HG02678 (cell line): ENCODE results near the gene APOBEC3F.
A peak's percentile ranks its signal among the peaks of the same experiment; 100 is the strongest.
"Not testable (repeated sequence)": the region's sequence is repeated elsewhere in the genome, so short reads cannot be mapped to it uniquely, and the experiment has no call there.

ENCODE experiments used
- ATAC-seq: cut with Tn5 transposase; IDR thresholded peaks from one replicate; pipeline ENCODE4 v1.9.1; 2021; ENCODE audit warnings: mild to moderate bottlenecking, moderate library complexity; ENCODE audit not compliant: unreplicated experiment

The APOBEC3F gene

DNA sequence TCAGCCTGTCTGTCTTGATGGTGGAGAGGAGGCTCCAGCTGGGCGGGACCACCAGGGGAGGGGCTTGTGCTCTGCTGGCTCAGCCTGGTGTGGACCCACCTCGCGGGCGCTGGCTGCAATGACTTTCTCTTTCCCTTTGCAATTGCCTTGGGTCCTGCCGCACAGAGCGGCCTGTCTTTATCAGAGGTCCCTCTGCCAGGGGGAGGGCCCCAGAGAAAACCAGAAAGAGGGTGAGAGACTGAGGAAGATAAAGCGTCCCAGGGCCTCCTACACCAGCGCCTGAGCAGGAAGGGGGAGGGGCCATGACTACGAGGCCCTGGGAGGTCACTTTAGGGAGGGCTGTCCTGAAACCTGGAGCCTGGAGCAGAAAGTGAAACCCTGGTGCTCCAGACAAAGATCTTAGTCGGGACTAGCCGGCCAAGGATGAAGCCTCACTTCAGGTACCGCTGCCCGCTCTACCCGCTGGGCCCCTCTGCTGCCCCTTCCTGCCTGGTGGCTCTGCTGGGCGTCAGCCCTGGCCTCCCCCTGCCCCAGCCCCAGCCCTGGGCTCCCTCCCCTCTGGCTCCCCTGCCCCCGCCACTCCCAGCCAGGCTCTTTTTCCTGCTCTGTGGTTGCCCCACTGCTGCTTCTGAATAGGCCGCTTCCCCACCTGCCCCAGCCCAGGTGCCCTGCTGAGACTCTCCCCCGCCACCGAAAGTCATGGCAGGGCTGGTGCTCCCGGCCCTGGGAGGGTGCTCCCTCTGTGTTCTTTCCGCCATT, at the start of gene APOBEC3F:
Gene APOBEC3F, plus strand, starts transcription at position 327 of the 759 bp plus-strand sequence. Its CDS starts 97 bp downstream, at position 424.
- ATAC-seq: peak; percentile 92

DNA sequence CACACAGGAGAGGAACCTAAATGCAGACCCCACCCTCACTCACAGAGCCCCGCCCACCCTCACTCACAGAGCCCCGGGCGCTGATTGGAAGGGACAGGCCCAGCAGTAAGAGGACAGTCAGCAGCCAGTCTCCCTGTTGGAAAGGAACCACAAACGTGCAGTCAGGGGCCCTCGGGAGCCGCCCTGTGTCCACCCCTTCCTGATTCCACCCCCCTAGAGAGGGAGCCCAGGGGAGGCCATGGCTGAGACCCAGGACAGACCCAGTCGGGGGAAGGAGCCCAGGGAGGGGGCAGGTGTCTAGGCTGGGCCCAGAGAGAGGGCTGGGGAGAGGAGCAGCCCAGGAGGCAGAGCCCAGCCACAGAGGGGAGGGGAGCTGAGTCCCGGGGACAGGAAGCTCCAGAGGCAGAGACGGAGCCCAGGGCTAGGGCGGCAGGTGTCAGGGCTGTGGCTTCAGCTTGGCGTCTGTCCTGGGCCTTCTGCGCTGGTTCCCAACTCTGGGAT, 47.7 kb upstream of the APOBEC3F start:
- ATAC-seq: not testable (repeated sequence)

DNA sequence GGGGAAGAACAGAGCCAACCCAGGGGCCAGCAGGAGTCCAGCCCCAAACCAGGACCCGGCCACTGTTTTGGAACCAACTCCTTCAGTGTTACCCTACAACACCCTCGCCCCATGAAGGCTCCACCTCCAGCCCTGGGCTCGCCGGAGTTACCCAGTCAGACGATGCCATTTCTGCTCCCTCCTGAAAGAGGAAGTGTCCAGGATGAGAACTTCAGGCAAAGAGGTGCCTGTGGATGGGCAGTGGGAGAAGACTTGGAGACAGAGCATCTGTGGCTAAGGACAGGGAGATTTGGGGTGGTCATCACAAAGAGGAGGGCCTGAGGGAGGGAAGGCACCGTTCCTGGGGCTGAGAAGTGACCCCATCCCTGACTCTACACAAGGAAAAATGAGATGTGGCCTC, 44.6 kb upstream of the APOBEC3F start:
- ATAC-seq: no peak

DNA sequence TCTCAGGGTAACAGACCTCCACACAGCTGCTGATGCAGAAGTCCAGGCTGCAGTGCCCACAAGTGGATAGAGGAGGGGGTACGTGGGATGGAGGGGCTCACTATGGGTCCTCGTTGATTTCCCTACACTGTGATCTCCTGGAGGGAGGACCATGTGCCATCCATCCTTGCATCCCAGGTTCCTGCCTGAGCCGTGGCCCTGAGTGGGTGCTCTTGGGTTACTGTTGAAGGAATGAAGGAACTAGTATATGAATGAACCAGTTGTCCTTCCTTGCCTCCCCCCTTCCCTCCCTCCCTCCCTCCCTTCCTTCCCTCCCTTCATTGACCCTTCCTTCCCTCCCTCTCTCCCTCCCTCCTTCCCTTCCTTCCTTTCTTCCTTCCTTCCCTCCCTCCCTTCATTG, 43.1 kb upstream of the APOBEC3F start:
- no peak for ATAC-seq

DNA sequence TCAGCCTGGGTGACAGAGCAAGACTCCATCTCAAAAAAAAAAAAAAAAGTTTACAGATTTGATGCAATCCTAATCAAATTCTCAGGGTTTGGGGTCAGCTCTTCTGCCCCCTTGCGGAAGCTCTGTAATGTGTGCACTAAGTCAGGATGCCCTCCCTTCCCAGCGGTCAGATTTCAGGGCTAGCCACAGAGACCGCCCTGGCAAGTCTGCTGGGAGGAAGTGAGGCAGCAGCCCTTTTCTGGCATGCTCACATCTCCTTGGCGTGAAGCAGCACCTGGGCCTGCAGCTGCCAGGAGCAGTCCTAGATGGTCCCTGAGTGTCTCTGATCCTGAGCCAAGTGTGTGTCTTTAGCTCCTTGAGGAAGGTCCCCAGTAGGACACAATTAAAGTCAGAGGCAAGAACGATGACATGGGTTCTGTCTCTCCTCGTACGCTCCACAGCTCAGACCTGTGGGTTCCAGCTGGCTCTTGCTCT, 37.5 kb upstream of the APOBEC3F start:
- ATAC-seq: peak; percentile 66

DNA sequence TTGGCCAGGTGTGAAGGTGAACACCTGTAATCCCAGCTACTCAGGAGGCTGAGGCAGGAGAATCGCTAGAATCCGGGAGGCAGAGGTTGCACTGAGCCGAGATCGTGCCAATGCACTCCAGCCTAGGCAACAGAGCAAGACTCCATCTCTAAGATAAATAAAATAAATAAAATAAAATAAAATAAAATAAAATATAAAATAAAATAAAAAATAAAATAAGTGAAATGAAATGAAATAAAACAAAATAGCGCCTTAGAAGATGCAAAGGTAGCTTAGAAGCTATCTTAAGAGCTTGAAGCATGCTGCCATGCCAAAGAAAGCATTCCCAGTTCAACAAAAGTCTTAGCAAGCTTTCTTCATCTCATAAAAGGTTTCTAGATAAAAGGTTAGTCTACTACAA, 33.5 kb upstream of the APOBEC3F start:
- ATAC-seq: no peak

DNA sequence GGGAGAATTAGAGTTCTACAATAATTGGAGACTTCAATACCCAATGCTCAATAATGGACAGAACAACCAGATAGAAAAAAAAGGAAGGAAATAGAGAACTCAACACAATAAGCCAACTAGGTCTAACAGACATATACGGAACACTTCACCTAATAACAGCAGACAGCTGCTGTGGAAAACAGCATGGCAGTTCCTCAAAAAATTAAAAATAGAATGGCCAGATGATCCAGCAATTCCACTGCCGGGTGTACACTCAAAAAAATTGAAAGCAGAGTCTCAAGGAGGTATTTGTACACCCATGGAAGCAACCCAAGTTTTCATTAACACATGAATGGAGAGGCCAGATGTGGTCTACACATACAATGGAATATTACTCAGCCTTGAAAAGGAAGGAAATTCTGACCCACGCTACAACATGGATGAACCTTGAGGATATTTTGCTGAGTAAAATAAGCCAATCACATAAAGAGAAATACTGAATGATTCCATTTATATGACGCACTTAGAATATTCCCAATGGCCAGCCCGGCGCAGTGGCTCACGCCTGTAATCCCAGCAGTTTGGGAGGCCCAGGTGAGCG, 32.3 kb upstream of the APOBEC3F start:
- ATAC-seq: not testable (repeated sequence)

DNA sequence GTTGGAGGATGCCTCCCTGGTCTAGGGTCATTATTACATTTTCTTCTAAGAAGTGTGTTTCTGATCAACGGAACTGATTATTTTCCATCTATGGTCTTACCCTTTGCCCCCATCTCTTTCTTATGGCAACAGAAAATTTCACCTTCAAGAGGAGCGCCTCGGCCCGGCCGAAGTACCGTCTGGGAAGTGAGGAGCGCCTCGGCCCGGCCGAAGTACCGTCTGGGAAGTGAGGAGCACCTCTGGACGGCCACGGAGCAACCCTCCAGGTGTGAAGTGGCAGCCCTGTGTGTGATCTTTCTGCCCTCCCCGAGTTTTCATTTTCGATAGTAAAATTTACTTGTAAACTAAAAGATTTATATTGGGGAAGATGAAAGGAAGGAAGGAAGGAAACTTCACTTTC, 29.7 kb upstream of the APOBEC3F start:
- no peak for ATAC-seq

DNA sequence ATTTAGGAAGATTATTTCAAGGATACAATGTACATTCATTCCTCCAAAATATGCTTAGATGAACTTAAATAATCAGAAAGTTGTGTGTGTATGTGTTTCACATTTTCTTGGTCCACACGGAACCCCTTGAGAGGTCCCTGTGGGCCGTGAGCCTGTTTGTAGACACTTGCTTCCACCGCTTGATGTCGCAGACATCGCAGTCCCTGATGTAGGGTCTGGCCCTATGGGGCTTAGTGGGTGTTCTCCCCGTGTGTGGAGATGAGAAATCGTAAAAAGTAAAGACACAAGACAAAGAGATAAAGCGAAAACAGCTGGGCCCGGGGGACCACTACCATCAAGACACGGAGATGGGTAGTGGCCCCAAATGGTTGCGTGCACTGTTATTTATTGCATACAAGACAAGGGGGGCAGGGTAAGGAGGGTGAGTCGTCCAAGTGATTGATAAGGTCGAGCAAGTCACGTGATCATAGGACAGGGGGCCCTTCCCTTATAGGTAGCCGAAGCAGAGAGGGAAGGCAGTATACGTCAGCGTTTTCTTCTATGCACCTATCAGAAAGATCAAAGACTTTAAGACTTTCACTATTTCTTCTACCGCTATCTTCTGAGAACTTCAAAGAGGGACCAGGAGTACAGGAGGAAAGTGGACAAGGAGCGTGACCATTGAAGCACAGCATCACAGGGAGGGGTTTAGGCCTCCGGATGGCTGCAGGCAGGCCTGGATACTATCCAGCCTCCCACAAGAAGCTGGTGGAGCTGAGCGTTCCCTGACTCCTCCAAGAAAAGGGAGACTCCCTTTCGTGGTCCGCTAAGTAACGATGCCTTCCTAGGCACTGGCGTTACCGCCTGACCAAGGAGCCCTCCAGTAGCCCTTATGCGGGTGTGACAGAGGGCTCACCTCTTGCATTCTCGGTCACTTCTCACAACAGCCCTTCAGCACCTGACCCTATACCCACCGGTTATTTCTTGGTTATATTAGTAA, 27.8 kb upstream of the APOBEC3F start:
- ATAC-seq: no peak

DNA sequence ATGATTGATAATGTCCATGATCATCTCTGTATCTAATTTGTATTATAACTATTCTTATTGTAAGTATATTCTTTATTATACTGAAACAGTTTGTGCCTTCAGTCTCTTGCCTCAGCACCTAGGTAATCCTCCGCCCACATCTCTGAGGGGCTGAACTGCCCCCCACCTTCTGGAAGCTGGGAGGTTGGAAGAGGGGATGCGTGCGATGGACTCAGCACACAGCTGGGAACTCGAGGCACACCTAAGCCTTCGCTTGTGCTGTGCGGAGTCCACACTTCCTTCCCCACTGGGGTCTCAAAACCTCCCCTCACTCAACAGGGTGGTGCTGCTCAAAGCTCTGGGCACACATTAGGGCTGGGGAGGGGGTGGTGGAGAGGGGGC, 27.1 kb upstream of the APOBEC3F start:
- ATAC-seq: peak; percentile 19

DNA sequence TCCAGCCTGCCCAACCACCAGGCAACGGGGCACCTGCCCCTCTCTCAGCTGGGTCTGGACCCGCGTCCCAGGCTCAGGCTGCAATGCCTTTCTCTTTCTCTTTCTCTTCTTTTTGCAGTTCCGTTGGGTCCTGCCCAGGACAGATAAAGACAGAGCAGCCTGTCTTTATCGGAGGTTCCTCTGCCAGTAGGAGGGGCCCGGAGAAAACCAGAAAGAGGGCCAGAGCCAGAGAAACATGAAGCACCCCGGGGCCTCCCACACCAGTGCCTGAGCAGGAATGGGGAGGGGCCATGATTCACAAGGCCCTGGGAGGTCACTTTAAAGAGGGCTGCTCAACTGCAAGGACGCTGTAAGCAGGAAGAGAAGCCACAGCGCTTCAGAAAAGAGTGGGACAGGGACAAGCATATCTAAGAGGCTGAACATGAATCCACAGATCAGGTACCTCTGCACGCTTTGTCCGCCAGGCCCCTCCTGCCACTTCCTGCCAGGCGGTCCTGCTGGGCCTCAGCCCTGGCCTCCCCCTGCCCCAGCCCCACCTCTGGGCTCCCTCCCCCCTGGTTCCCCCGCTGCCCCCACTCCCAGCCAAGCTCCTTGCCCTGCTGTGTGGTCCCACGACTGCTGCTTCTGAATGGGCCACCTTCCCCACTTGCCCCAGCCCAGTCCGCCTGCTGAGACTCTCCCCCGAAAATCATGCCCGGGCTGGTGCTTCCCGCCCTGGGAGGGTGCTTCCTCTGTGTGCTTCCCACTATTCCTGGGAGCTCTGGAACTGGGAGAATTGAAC, 26.5 kb upstream of the APOBEC3F start, which contains the start of gene APOBEC3C:
Gene APOBEC3C, plus strand, starts transcription at position 316 of the 781 bp plus-strand sequence. Its CDS starts 106 bp downstream, at position 422.
- ATAC-seq: peak; percentile 87

DNA sequence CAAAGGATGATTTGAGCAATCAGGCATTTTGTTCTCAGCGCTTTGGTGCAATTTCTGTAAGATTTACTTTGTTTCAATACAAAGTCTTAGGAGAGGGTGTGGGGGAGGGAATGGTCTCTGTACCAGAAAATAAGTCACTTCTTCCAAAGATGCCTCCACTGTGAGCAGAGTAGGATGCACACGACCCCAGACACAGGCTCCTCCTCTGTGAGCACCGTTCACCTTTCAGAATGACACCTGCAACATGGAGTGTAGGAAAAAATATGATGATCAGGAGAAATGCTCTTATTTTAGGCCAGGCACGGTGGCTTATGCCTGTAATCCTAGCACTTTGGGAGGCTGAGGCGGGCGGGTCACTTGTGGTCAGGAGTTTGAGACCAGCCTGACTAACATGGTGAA, 25.9 kb upstream of the APOBEC3F start:
- ATAC-seq: not testable (repeated sequence)

DNA sequence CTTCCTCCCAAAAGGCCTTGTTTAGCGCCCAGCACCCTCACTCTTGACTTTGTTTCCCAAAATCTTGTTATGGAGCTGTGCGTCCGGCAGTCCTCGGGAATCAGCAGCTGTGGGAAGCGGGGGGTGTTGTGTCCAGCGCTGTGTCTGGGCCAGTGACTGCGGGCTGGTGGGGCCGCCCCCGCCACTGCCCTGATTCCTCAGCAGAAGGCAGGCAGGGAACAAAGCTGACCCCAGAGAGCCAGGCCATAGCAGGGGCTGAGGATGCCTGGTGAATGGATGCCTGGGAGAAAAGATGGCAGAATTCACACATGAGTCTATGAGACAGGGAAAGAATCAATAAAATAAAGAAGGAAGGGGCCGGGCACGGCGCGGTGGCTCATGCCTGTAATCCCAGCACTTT, 24.1 kb upstream of the APOBEC3F start:
- ATAC-seq: no peak

DNA sequence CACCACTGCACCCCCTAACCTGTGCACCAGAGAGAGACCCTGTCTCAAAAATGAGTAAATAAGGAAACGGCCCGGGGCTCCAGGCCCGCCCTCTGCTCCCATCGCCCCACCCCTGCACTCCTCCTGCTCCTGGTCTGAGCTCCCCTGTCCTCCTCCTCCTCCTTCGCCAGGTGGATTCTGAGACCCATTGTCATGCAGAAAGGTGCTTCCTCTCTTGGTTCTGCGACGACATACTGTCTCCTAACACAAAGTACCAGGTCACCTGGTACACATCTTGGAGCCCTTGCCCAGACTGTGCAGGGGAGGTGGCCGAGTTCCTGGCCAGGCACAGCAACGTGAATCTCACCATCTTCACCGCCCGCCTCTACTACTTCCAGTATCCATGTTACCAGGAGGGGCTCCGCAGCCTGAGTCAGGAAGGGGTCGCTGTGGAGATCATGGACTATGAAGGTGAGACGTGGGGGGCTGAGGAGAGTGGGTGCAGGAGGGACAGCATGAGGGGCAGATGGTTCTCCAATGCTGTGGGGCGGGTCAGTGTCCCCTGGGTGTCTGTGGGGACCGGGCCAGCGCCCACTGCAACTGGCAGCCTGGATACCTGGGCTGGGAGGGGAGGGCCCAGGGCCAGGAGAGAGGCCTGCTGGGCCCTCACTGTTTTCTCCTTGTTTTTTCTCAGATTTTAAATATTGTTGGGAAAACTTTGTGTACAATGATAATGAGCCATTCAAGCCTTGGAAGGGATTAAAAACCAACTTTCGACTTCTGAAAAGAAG, 22.9 kb upstream of the APOBEC3F start:
- no peak for ATAC-seq

DNA sequence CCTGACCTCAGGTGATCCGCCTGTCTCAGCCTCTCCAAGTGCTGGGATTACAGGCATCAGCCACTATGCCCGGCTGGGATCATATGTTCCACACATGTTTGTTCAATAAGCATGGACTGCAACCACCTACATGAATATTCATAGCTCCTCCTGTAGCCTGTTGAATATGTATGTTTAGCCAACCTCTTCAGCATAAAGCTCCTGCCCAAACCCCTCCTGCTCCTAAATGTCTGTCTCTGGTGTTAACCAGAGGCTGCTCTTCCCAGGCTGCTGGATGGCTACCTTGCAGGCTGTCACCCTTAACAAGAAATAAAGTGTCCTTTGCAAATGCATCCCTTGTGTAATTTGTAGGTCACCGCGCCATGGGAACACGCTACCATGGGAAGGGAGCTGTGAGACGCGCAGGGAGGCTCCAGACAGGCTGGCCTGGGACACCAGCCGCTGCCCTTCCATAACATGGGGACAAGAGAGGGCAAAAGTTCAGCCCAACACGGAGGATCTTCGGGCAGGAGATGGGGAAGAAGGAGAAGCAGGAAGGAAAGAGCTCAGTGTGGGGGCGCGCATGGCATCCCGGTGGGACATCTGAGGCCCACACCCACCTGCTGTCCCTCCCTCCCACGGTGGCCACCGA, 20.5 kb upstream of the APOBEC3F start:
- not testable (repeated sequence) for ATAC-seq

DNA sequence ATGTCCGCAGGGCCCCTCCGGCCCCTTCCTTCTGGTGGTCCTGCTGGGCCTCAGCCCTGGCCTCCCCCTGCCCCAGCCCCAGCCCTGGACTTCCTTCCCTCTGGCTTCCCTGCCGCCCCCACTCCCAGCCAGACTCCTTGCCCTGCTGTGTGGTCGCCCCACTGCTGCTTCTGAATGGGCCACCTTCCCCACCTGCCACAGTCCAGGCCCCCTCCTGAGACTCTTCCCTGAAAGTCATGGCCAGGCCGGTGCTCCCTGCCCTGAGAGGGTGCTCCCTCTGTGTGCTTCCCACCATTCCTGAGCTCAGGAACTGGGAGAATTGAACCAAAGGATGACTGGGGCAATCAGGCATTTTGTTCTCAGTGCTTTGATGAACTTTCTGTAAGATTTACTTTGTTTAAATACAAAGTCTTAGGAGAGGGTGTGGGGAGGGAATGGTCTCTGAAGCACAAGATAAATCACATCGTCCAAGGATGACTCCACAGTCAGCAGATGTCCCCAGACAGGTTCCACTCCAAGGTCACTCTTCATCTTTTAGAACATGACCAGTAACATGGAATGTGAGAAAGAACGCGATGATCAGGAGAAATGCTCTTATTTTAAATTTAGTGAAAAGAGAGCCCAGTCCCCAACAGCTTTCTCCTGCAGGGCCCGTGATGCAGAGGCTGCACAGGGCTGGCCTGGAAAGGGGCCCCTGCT, 19.0 kb upstream of the APOBEC3F start:
- ATAC-seq: no peak

DNA sequence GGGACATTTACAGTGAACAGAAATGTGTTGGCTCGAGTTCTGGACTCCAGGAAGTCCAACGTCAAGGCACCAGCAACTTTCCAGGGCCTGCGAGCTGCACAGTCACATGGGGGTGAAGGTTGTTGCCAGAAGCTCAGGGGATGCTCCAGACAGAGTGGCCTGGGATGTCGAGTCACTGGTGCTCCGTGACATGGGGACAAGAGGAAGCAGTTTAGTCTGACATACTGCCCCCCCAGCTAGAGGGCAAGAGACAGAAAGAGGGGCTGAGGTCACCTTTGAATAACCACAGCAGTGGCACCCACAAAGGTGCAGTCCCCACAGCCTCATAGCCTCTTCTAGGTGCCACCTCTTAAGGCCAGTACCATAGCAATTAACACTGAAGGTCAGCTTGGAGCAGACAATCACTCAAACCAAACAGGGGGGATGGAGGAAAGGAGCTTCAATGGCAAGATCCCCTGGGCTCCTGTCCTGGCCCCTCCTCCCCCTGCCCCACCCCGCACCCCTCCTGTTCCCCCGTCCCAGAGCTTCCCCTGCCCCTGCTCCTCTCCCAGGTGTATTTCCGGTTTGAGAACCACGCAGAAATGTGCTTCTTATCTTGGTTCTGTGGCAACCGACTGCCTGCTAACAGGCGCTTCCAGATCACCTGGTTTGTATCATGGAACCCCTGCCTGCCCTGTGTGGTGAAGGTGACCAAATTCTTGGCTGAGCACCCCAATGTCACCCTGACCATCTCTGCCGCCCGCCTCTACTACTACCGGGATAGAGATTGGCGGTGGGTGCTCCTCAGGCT, 15.9 kb upstream of the APOBEC3F start:
- no peak for ATAC-seq
